ENCODE results near the gene MPC2. TPM values are rescaled to one million over a fixed set of nuclear protein-coding genes. Genes with fewer than 3 reads are reported as not detected.
"Not testable (repeated sequence)": the region's sequence is repeated elsewhere in the genome, so short reads cannot be mapped to it uniquely, and the experiment has no call there.

MPC2 gene
- total RNA-seq, 4 donors from 2014 or later, result 43.8 to 102 (median 58.5) TPM

GRCh38 chr1:167933788-167934187, 3.1 kb downstream of the MPC2 start:
- 46 to 58% methylated on average over 4 of the region's 4 CpGs for WGBS, 2 donors (ENCODE audit: low coverage in 1 of 2)
- Histone ChIP-seq H3K36me3 (no peaks in the 10 kb centered on the region), H3K27ac (peak overlapping the region in 3 of 4 donors; percentile 96 to 99 (median 99)), H3K9me3 (no peaks in the 10 kb centered on the region), H3K4me3 (peak overlapping the region in 1 of 2 donors; percentile 100), H3K27me3 (no peaks in the 10 kb centered on the region), H3K4me1 (peaks cover 0 to 57% (median 7%) of the 10 kb centered on the region in 3 donors)
- TF ChIP-seq POLR2AphosphoS5 (IDR thresholded peaks at IDR 0.05), result no peak
- no peak for TF ChIP-seq EP300 (IDR thresholded peaks at IDR 0.05)
- TF ChIP-seq CTCF (IDR thresholded peaks at IDR 0.05), result no peak
- no peak for TF ChIP-seq POLR2A (IDR thresholded peaks at IDR 0.05)
- ATAC-seq, result no peak

- TF ChIP-seq EP300 (IDR thresholded peaks at IDR 0.05) (no peak), POLR2AphosphoS5 (IDR thresholded peaks at IDR 0.05) (no peak), POLR2A (IDR thresholded peaks at IDR 0.05) (no peak), CTCF (IDR thresholded peaks at IDR 0.05) (no peak)
- H3K36me3 ChIP-seq, result no peaks in the 10 kb centered on the region
- no peaks in the 10 kb centered on the region for H3K27me3 ChIP-seq
- no peaks in the 10 kb centered on the region for H3K9me3 ChIP-seq
- no peak overlapping the region for H3K27ac ChIP-seq
- no peak for ATAC-seq
- WGBS, 2 donors (ENCODE audit: low coverage in 1 of 2), result 75 to 77% methylated on average over 1 of the region's 1 CpG
- peaks cover 0 to 60% (median 7%) of the 10 kb centered on the region in 3 donors for H3K4me1 ChIP-seq
- H3K4me3 ChIP-seq, result no peak overlapping the region
Measured at GRCh38 chr1:167929725-167930124, 7.1 kb downstream of the MPC2 start.

GRCh38 chr1:167928919-167929318, 8.0 kb downstream of the MPC2 start:
- not testable (repeated sequence) for H3K27ac ChIP-seq, ATAC-seq, H3K4me3 ChIP-seq, H3K36me3 ChIP-seq, H3K27me3 ChIP-seq, H3K9me3 ChIP-seq
- H3K4me1 ChIP-seq, result peaks cover 0 to 52% (median 7%) of the 10 kb centered on the region in 3 donors
- whole genome bisulfite sequencing, 2 donors (ENCODE audit: low coverage in 1 of 2), result 95 to 96% methylated on average over 4 to 6 of the region's 9 CpGs

GRCh38 chr1:167928457-167928852, 8.4 kb downstream of the MPC2 start:
- no peak overlapping the region for H3K4me3 ChIP-seq
- H3K27me3 ChIP-seq, result no peaks in the 10 kb centered on the region
- H3K36me3 ChIP-seq, result no peaks in the 10 kb centered on the region
- 60 to 76% methylated on average over 2 of the region's 2 CpGs for WGBS, 2 donors (ENCODE audit: low coverage in 1 of 2)
- H3K9me3 ChIP-seq, result no peaks in the 10 kb centered on the region
- no peak for ATAC-seq
- no peak overlapping the region for H3K27ac ChIP-seq
- no peak for TF ChIP-seq EP300 (IDR thresholded peaks at IDR 0.05)
- H3K4me1 ChIP-seq, result peaks cover 0 to 47% (median 3%) of the 10 kb centered on the region in 3 donors

GRCh38 chr1:167927046-167927754, 9.7 kb downstream of the MPC2 start:
- 57 to 88% methylated on average over 4 of the region's 4 CpGs for WGBS, 2 donors (ENCODE audit: low coverage in 1 of 2)
- H3K4me1 ChIP-seq, result peaks cover 0 to 41% (median 0%) of the 10 kb centered on the region in 3 donors
- H3K27ac ChIP-seq, result no peak overlapping the region
- no peak for ATAC-seq
- H3K9me3 ChIP-seq, result no peaks in the 10 kb centered on the region
- H3K27me3 ChIP-seq, result no peaks in the 10 kb centered on the region
- TF ChIP-seq POLR2A (IDR thresholded peaks at IDR 0.05) (no peak), CTCF (IDR thresholded peaks at IDR 0.05) (no peak), POLR2AphosphoS5 (IDR thresholded peaks at IDR 0.05) (no peak), EP300 (IDR thresholded peaks at IDR 0.05) (no peak)
- no peaks in the 10 kb centered on the region for H3K36me3 ChIP-seq
- no peak overlapping the region for H3K4me3 ChIP-seq

GRCh38 chr1:167926486-167926997, 10.3 kb downstream of the MPC2 start:
- no peak overlapping the region for H3K27ac ChIP-seq
- no peaks in the 10 kb centered on the region for H3K27me3 ChIP-seq
- no peak for ATAC-seq
- 70 to 80% methylated on average over 4 of the region's 6 CpGs for WGBS, 2 donors (ENCODE audit: low coverage in 1 of 2)
- H3K4me1 ChIP-seq, result peaks cover 0 to 41% (median 0%) of the 10 kb centered on the region in 3 donors
- no peaks in the 10 kb centered on the region for H3K9me3 ChIP-seq
- H3K36me3 ChIP-seq, result no peaks in the 10 kb centered on the region
- TF ChIP-seq EP300 (IDR thresholded peaks at IDR 0.05) (no peak), POLR2AphosphoS5 (IDR thresholded peaks at IDR 0.05) (no peak), CTCF (IDR thresholded peaks at IDR 0.05) (no peak), POLR2A (IDR thresholded peaks at IDR 0.05) (no peak)
- H3K4me3 ChIP-seq, result no peak overlapping the region

Data from gastroesophageal sphincter (tissue), 4 donors.